Stimulated activated CD4-positive, alpha-beta T cell treated with anti-CD3 and anti-CD28 coated beads, Interleukin-2, amount 100 ng/mL, for 48 hours (primary cell): ENCODE results near the gene HAPLN2.

Experiments used
- DNase-seq, 2 donors: peaks; one replicate each; pipeline ENCODE4 v3.0.0-alpha.2; 2020

HAPLN2 gene

DNA sequence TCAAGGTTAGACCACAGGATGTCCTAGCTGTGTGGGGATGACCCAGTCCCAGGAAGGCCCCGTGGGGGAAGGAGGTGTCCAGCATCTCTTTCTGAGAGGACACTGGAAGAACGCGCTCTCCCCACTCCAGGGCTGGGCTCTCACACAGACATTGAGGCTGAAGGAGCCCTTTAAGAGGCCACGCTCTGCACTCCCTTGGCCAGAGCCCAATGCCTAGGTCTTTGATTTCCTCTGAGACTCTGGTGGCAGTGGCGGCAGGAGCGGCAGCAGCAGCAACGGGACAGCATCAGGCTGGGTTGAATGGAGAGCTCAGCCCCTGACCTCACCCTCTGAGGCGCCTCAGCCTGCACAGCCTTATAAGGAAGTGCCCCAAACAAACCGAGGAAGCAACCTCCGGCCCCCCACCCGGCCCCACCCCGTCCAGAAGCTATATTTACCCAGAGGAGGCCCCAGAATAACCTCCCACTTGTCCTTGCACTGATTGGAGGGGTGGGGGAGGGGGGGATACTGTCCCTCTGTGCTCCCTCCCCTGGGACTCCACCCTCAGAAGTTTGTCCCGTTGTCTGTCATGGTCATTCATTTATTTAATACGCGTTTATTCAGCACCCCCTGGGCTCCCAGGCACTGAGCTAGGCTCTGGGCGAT is 45.7 kb downstream of the HAPLN2 start:
- no peak for DNase-seq

DNA sequence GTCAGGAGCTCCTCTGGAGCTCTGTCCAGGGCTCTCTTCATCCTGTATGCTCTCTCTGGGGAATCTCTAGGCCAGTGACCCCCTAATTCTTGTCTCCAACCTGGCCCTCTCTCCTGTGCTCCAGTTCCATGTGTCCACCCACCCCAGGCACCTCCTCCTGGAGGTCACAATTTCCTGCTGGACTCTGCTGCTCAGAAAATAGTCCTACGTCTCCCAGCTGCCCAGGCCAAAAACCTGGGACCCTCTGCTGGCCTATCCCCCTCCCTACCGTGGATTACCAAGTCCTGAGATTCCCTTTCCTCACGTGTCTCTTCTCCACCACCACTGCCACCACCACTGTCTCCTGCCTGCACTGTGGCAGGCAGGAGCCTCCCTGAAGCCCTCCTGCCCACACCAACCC is 46.3 kb downstream of the HAPLN2 start:
- no peak for DNase-seq

DNA sequence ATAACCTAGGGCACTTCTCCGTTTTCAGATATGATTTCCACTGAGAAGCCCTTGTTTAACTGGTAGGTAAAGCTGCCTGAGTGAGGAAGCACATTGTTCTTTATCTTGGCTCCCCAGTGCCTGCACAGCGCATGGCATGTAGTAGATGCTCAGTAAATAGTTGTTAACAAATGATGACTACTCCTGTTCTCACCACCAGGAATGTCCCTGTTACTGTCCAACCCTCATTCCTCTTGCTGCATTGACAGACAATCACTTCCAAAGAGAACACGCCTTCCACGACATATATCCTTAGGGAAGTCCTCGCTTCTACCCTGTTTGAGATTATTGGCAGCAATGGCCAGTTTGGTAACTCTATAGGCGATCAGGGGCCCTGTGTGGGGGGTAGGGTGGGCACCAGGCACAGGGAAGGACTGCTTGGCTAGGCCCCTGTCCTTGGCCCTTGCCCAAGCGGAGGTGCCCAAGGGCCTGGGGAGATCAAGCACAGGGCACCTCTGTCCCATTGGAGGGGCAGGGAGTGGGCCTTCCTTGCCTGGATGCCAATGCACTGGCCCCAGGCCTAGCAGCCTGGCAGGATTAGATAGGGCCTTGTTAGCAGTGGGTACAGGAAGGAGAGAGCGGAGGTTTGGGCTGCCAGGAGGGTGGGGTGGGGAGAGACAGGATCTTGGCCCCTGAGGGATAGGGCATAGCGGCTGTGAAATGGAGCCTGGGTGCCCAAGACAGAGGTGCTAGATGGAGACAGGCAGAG is 47.8 kb downstream of the HAPLN2 start:
- no peak for DNase-seq

DNA sequence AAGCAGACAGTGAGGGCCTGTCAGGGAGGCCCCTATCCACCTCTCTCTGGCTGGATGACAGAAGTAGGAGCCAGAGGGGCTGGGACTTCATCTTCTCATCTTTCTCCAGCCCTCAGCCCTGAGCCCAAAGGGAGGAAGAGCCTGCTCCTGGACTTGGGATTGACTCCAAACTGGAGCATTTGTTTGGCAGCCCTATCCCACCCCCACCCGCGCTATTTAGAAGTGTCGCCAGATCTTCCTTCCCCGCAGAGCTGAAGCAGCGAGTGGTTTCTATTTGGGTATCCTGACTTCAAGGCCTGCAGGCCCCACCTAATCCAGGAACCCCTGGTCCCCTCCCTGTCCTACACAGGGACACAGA is 48.4 kb downstream of the HAPLN2 start:
- no peak for DNase-seq

DNA sequence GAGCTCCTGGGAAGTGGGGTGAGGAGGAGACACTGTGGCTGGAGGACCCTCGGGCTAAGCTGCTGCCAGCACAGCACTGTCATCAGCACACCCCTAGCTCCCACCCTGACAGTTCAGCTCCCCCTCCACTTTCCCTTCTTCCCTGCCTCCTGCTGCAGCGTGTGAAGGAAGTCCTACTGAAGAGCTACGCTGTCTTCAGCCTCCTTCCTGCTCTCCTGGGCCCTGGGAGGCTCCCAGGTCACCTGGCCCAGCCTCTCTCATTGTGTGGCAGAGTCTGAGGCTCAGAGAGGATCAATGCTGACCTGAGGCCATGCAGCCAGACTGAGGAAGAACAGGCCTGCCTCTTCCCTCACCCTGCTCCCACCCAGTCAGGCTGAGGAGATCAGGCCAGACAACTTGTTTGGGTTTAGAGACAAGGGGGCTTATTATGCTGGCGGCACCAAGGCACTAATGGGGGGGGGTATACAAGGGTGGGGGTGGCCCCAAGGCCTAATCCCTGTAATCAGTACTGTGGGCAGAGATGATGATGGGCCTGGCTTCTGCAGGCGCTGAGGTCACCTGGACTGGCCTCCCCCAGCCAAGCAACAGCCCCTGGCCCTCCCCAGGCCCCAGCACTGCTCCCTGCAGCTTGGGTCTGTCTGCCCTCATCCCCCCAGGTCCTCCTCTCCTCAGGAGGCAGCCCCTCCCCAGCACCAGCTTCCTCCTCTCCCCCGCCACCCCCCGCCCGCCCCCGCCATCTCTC is 48.9 kb downstream of the HAPLN2 start:
- DNase-seq: no peak

DNA sequence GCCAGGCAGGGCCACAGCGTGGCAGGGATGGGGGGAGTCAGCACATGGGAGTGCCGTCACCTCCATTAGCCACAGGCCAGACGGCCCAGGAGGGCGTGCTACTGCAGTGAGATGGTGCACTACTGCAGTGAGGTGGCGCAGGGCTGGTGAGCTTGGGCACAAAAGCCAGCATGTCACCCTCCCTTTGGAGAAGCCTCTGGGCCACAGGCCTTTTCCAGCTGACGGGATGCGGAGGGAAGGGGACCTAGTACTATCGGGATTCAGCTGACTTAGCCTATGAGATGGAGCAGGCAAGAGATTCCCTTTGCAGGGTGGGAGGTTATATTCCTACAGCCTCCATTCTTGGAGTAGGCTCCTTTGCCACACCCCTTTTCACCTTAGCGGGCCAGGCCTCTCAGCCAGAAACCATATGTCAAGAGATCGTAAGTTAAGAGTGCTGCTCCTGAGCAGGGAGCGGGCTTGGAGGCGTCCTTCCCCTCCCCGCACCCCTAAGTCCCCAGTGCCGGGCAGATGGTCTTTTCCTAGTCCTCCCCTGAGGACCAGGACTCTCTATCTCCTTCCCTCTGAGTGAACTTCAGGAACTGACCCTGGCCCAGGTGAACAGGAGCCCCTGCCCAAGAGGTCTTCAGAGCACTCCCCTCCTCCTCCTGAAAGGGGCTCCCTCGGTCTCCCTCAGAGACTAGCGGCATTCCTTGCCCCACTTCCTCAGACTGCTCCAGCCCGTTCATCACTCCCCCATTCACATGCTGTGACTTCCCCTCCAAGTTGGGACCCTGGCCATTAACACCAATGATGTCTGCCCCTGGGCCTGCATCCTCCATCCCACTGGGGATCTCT is 49.8 kb downstream of the HAPLN2 start:
- no peak for DNase-seq

DNA sequence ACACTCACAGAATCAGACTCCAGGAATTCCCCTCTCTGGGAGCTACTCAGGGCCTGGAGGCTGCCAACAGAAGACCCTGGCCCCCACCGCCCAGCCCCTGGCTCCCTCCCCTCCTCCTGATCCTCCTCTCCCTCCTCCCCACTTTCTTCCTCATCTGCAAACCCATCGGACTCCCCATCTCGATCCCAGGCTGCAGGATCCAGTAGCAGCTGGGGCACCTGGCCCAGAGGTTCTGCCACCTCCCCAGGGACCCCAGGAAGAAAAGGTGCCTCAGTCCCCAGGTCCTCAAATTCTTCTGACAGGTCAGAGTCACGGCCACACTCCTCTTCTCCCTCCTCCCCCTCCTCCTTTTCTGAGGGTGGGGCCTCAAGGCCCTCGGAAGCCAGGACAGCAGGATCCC is 50.6 kb downstream of the HAPLN2 start:
- no peak for DNase-seq

DNA sequence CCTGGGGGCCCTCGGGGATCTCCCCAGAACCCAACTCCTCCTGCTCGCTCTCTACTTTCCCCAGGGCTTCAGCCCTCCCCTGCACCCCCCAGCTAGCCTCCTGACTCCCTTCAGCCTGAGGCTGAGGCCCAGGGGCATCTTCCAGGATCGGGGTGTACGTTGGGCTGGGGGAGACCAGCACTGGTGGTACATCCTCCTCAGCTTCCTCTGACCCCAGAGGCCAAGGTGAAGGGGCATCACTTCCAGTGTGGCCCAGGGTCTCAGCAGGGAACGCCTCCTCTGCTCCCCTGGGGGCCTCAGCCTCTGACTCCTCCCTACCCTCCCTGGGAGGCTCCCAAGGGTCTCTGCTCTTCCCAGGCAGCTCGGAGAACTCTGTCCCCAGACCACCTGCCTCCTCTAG is 51.1 kb downstream of the HAPLN2 start:
- DNase-seq: no peak

DNA sequence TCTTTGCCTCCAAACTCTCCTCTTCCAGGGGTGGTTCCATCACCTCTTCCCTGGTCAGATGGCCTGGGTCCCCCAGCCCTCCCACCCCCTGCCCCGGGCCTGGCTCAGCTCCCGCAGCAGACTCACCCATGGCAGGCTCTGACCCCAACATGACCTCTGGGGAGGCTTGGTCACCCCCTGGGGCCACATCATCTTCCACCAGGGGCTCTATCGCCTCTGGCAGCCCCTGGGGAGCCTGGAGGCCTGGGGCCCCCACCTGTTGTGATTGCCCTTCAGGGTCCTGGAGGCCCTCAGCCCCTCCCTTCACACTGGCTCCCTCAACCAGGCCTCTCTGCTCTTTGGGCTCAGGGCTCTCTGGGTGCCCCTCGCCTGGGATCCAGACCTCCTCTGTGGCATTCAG is 51.6 kb downstream of the HAPLN2 start:
- DNase-seq: no peak

DNA sequence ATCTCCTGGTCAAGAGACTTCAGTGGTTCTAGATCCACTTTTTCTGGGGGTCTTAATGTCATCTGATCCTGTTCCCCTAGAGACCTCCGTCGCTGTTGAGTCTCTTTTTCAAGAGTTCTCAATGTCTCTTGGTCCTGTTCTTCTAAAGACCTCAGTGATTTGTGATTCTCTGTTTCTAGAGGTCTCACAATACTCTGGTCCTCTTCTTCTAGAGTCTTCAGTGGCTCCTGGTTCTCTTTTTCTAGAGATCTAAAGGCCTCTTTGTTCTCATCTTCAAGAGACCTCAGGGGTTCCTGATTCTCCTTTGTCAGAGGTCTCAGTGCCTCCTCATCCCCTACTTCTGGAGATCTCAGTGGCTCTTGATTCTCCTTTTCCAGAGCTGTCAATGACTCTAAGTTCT is 52.6 kb downstream of the HAPLN2 start:
- DNase-seq: no peak

DNA sequence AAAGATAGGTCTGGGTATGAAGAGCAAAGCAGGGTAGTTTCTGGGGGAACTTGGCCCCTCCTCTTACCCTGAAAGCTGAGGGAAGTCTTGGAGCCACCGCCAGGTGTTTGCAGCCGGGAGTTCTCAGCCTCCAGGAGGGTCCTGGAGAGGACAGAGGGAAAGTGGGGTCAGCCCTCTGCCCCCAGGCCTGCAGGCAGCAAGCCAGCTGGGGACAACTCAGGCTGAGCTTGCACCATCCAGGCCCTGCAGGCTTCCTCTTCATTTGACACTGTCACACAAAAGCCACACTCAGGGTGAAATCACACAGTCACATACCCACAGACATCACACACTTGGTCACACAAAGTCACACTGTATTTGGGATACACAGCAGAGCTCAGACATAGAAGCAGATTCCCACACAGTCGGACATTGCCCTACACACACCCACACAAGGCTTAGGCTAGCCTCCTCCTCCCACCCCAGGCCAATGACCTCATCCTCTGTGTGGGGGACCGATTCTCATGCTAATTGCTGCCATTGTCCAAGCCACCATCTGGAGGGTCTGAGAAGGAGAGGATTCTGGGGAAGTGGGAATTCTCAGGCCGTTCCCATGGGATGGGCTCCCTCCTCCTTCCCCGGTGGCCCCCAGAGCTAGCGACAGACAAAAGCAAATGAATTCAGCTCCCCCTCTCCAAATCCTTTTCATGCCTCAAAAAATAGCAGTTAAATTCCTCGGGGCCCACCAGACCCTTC is 54.3 kb downstream of the HAPLN2 start:
- no peak for DNase-seq
